GM12891 (cell line): ENCODE data around the gene CLIP1.

Experiments
- PAX5 ChIP-seq: IDR thresholded peaks from 2 replicates; pipeline ENCODE4 v1.6.1; 2011; ENCODE audit warnings: low read length, moderate library complexity, mild to moderate bottlenecking; ENCODE audit not compliant: insufficient read depth, severe bottlenecking
- POLR2A ChIP-seq: IDR thresholded peaks from 2 replicates; pipeline ENCODE4 v1.6.1; 2011; ENCODE audit warnings: low read depth, low read length, control low read depth
- POLR2AphosphoS5 ChIP-seq: IDR thresholded peaks from 2 replicates; pipeline ENCODE4 v1.6.1; 2011; ENCODE audit warnings: low read depth, low read length, control low read depth
- POU2F2 ChIP-seq: IDR thresholded peaks from 2 replicates; pipeline ENCODE4 v1.6.1; 2011; ENCODE audit warnings: low read depth, mild to moderate bottlenecking, control low read depth, low read length, moderate library complexity
- SPI1 ChIP-seq: IDR thresholded peaks from 2 replicates; pipeline ENCODE4 v1.6.1; 2011; ENCODE audit warnings: low read depth, low read length, control low read depth
- TAF1 ChIP-seq: IDR thresholded peaks from 2 replicates; pipeline ENCODE4 v1.6.1; 2011; ENCODE audit warnings: low read depth, low read length, control low read depth

- TF ChIP-seq POLR2A (no peak), SPI1 (no peak), POU2F2 (no peak), POLR2AphosphoS5 (no peak), TAF1 (no peak), PAX5 (no peak)
These were observed 38.2 kb upstream of the CLIP1 start for GRCh38 chr12:122460641-122461040.
